Measurements from ENCODE around the gene ADGRL2. TPM values are rescaled to one million over a fixed set of nuclear protein-coding genes. Genes with fewer than 3 reads are reported as not detected.

Gene ADGRL2
- total RNA-seq, 1 donor from 2014 or later = 85.4 TPM

DNA sequence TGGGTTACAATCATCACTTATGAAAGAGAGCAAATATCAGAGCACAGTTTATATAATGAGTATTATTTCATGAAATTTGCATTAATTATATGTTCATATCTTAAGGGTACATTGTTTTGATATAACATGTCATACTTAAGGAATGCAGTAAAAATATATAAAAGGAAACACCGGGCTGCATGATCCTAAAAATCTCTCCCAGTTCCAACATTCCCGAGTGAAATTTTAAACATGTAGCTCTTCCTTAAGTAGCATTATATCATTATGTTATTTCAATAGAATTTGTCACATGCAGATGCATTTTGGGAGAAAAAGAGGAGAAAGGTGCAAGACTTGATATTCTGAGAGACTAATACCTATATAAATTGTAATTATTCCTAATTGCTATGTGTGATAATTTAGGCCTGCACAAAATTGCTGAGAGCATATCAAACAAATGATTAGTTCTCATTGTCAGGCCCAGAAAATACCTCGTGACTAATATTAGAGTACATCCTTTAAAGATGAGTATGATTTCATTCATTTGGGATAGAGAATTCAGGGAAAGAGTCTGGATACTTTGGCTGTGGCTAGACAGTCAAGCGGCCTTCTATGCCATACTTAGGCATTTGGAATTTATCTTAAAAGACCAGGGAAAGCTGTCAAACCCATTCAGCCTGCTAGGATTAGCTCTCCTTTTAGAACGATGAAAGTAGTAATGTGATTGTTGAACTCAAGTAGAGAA, 86.8 kb downstream of the ADGRL2 start:
- Mint-ChIP-seq H3K36me3 (ENCODE audit: low read depth, unreplicated experiment) (no peaks in the 10 kb centered on the region), H3K4me3 (ENCODE audit: unreplicated experiment) (no peak overlapping the region)

DNA sequence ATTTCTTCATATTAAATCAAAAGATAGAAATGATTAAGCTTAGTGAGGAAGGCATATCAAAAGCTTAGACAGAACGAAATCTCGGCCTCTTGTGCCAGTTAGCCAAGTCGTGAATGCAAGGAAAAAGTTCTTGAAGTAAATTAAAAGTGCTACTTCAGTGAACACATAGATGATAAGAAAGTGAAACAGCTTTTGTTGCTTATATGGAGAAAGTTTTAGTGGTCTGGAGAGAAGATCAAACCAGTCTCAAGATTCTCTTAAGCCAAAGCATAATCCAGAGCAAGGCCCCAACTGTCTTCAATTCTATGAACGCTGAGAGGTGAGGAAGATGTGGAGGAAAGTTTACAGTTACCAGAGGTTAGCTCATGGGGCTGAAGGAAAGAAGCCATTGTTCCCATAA, 88.4 kb downstream of the ADGRL2 start:
- no peak for TF ChIP-seq CTCF (IDR thresholded peaks at IDR 0.05; ENCODE audit: unreplicated experiment)
- no peak for DNase-seq (ENCODE audit: low spot score)
- Mint-ChIP-seq H3K27me3 (ENCODE audit: unreplicated experiment) (no peaks in the 10 kb centered on the region), H3K9me3 (ENCODE audit: unreplicated experiment) (no peaks in the 10 kb centered on the region), H3K4me1 (ENCODE audit: unreplicated experiment) (peaks cover 5% of the 10 kb centered on the region), H3K36me3 (ENCODE audit: low read depth, unreplicated experiment) (no peaks in the 10 kb centered on the region), H3K27ac (ENCODE audit: unreplicated experiment) (no peak overlapping the region), H3K4me3 (ENCODE audit: unreplicated experiment) (no peak overlapping the region)

More for the DNA sequence above, 86.8 kb downstream of the ADGRL2 start:
- no peaks in the 10 kb centered on the region for H3K9me3 Mint-ChIP-seq (ENCODE audit: unreplicated experiment)
- no peak for DNase-seq (ENCODE audit: low spot score)
- TF ChIP-seq CTCF (IDR thresholded peaks at IDR 0.05; ENCODE audit: unreplicated experiment) = no peak
- no peaks in the 10 kb centered on the region for H3K27me3 Mint-ChIP-seq (ENCODE audit: unreplicated experiment)
- H3K4me1 Mint-ChIP-seq (ENCODE audit: unreplicated experiment) = peaks cover 5% of the 10 kb centered on the region
- no peak overlapping the region for H3K27ac Mint-ChIP-seq (ENCODE audit: unreplicated experiment)

- peaks cover 11% of the 10 kb centered on the region for H3K4me1 Mint-ChIP-seq (ENCODE audit: unreplicated experiment)
- no peaks in the 10 kb centered on the region for H3K9me3 Mint-ChIP-seq (ENCODE audit: unreplicated experiment)
- H3K4me3 Mint-ChIP-seq (ENCODE audit: unreplicated experiment) = no peak overlapping the region
- no peak for DNase-seq (ENCODE audit: low spot score)
- H3K36me3 Mint-ChIP-seq (ENCODE audit: low read depth, unreplicated experiment) = no peaks in the 10 kb centered on the region
- H3K27ac Mint-ChIP-seq (ENCODE audit: unreplicated experiment) = no peak overlapping the region
- H3K27me3 Mint-ChIP-seq (ENCODE audit: unreplicated experiment) = no peaks in the 10 kb centered on the region
- TF ChIP-seq CTCF (IDR thresholded peaks at IDR 0.05; ENCODE audit: unreplicated experiment) = no peak
Observed at GRCh38 chr1:81894867-81895266, 94.1 kb downstream of the ADGRL2 start.

DNA sequence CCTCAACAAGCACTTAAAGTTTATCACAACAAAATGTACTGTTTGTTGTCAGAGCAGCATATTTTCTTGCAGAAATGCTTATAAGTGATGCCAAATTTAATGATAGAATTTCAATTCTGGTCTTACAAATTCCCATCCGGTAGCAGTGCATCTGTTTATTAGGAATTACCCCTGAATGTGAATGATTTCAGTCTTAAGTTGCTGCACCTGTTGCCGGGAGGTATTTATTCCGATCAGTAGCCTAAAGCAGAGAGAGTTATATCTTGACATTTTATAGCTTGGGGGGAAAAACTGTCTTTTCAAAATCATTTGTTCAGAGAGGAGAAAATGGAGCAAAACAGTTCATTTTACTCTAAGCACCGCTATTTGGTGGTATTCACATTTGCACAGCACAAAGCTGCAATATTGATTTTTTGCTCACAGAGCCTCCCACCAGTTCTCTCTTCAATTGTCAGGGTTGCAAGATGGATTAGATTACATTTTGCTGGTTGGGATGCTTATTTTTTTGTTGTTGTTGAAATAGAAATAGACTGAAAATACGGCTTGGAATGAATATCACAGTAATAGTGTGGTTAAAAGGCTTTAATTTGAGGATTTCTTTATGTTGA, 98.6 kb downstream of the ADGRL2 start:
- no peak for TF ChIP-seq CTCF (IDR thresholded peaks at IDR 0.05; ENCODE audit: unreplicated experiment)
- no peak overlapping the region for H3K4me3 Mint-ChIP-seq (ENCODE audit: unreplicated experiment)
- no peak for DNase-seq (ENCODE audit: low spot score)
- H3K9me3 Mint-ChIP-seq (ENCODE audit: unreplicated experiment) = no peaks in the 10 kb centered on the region
- H3K4me1 Mint-ChIP-seq (ENCODE audit: unreplicated experiment) = peaks cover 19% of the 10 kb centered on the region
- no peak overlapping the region for H3K27ac Mint-ChIP-seq (ENCODE audit: unreplicated experiment)
- H3K36me3 Mint-ChIP-seq (ENCODE audit: low read depth, unreplicated experiment) = no peaks in the 10 kb centered on the region
- H3K27me3 Mint-ChIP-seq (ENCODE audit: unreplicated experiment) = peaks cover 4% of the 10 kb centered on the region

- peaks cover under 1% of the 10 kb centered on the region for H3K27me3 Mint-ChIP-seq (ENCODE audit: unreplicated experiment)
- TF ChIP-seq CTCF (IDR thresholded peaks at IDR 0.05; ENCODE audit: unreplicated experiment) = no peak
- H3K9me3 Mint-ChIP-seq (ENCODE audit: unreplicated experiment) = no peaks in the 10 kb centered on the region
- H3K4me1 Mint-ChIP-seq (ENCODE audit: unreplicated experiment) = no peaks in the 10 kb centered on the region
- peaks cover 5% of the 10 kb centered on the region for H3K36me3 Mint-ChIP-seq (ENCODE audit: low read depth, unreplicated experiment)
- no peak overlapping the region for H3K27ac Mint-ChIP-seq (ENCODE audit: unreplicated experiment)
- no peak overlapping the region for H3K4me3 Mint-ChIP-seq (ENCODE audit: unreplicated experiment)
- DNase-seq (ENCODE audit: low spot score) = no peak
Observed at GRCh38 chr1:81907575-81907974, 106.8 kb downstream of the ADGRL2 start.
